Astrocyte (in vitro differentiated cells and primary cell): Measurements from ENCODE around the gene RAB26.

Experiments used
- CTCF ChIP-seq: IDR thresholded peaks from 2 replicates; pipeline ENCODE4 v1.5.1; 2011; ENCODE audit warnings: low read depth, mild to moderate bottlenecking, inconsistent platforms, low read length, moderate library complexity; ENCODE audit not compliant: insufficient read depth
- EZH2 ChIP-seq: IDR thresholded peaks from 2 replicates; pipeline ENCODE4 v1.6.1; 2012; ENCODE audit warnings: mild to moderate bottlenecking, low read length, inconsistent platforms; ENCODE audit not compliant: insufficient read depth

DNA sequence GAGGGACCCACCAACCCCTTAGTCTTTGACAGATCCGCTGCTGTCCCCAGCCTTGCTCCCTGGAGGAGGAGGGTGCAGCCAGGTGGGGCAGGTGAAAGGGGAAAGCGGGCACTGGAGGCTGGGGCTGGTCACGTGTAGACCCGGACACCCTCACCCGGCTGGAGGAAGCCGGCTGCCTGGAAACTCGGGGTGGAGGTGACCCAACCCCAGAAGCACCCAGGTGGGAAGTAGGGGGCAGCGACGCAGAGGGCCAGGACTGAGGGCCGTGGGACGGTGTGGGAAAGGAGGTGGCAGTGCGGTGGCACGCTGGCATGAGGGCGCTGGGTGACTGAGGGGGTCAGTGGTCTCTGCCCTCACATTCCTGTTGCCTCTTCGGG is 9.8 kb downstream of the RAB26 start:
- TF ChIP-seq CTCF (no peak), EZH2 (no peak)
